Pancreas (tissue), 10 donors: ENCODE data around the gene KCNE5. TPM values are rescaled to one million over a fixed set of nuclear protein-coding genes. Genes with fewer than 3 reads are reported as not detected.
"Not testable (repeated sequence)": the region's sequence is repeated elsewhere in the genome, so short reads cannot be mapped to it uniquely, and the experiment has no call there.

Source experiments
- ATAC-seq, 4 donors: fragments of 200-7000 bp; cut with Tn5 transposase; one replicate each; pipeline versions ENCODE4 v1.8.0 to v1.9.1; 2020; ENCODE audit warnings: mild to moderate bottlenecking in 4 of 4, moderate library complexity in 4 of 4
- DNase-seq, 6 donors: peaks; one replicate each; pipeline ENCODE4 v3.0.0-alpha.2; 2020
- FAIRE-seq: peaks from 2 replicates; lab custom pipeline; 2012; peaks lifted over from hg19 to GRCh38; lab: Jason Lieb, UNC
- H3K27ac ChIP-seq, 4 donors: fragments of 200-600 bp; sonication (generic); 1 replicate in 3 of 4; 2 replicates in 1 of 4; pipeline versions ENCODE4 v1.5.0 to v1.8.0; 2020
- H3K27me3 ChIP-seq, 4 donors: fragments of 200-600 bp; one replicate each; pipeline ENCODE4 v1.8.0; 2021
- H3K36me3 ChIP-seq, 3 donors: fragments of 200-600 bp; sonication (generic) in 1 of 3; one replicate each; pipeline versions ENCODE4 v1.5.0 to v1.8.0; 2020 to 2021
- H3K4me1 ChIP-seq, 3 donors: fragments of 200-600 bp; one replicate each; pipeline ENCODE4 v1.8.0; 2021
- H3K4me3 ChIP-seq, 4 donors: fragments of 200-600 bp; sonication (generic) in 2 of 4; one replicate each; pipeline versions ENCODE4 v1.5.0 to v1.8.0; 2020 to 2021
- H3K9me3 ChIP-seq, 4 donors: fragments of 200-600 bp; one replicate each; pipeline ENCODE4 v1.8.0; 2021
- CTCF ChIP-seq, 4 donors: fragments of 200-600 bp; sonication (generic) in 3 of 4; IDR thresholded peaks; one replicate each; pipeline versions ENCODE4 v1.5.0 to v1.8.0; 2021; ENCODE audit warnings: antibody characterized with exemption in 4 of 4
- WGBS, 2 donors: extraction: QIAGEN DNeasy Blood & Tissue Kit; methylation state at CpG; one replicate each; pipeline ENCODE4 v1.1.7; 2013; 5-methylcytosine and 5-hydroxymethylcytosine counted together
- intact Hi-C, 3 donors: fragments of 100-400 bp; cut with DNase I; formaldehyde crosslinking; loops; one replicate each; pipeline versions ENCODE4 v1.11.1 to v1.14.2; 2022
- polyA plus RNA-seq, 2 donors: library from polyadenylated mRNA; stranded (reverse); fragments of 200-250 nt; gene quantifications; one replicate each; pipeline ENCODE4 v1.2.3, GENCODE V29; 2013
- total RNA-seq, 6 donors: library from RNA; stranded (reverse); fragmentation: NEBNext Ultra II Directional in 4 of 6; extraction: Animal tissue kit (Norgen Biotek cat#: 25700) in 4 of 6; gene quantifications; one replicate each; pipeline versions ENCODE4 v1.2.1 to v1.2.4, GENCODE V29; 2021 to 2023
- donor health status: healthy with polysubstance abuse.
- donor health status: DM: no; HTN: no; CAD: no; lungs with moderate emphysema.
- donor health status: DM: no; HTN: no; CAD: no.
- donor health status: control.
- donor health status: control.
- donor health status: Bipolar disorder and iron deficiency.
- donor health status: DM: yes; HTN: yes; CAD: no.
- donor health status: DM: no; HTN: no; CAD: no.
- donor health status: DM: no; HTN: no; CAD: no.
- donor health status: DM: yes; HTN: yes; CAD: no.

KCNE5 gene
- total and polyA plus RNA-seq, 8 donors = 0.12 TPM; not detected in 7

GRCh38 chrX:109585488-109585887, 39.5 kb downstream of the KCNE5 start:
- intact Hi-C loops = no loop called here

GRCh38 chrX:109578916-109579315, 46.1 kb downstream of the KCNE5 start:
- TF ChIP-seq CTCF (IDR thresholded peaks at IDR 0.05) = no peak
- H3K4me1 ChIP-seq = no peaks in the 10 kb centered on the region
- ATAC-seq (no peak), FAIRE-seq (no peak), DNase-seq (no peak)
- H3K4me3 ChIP-seq = no peak overlapping the region
- no peaks in the 10 kb centered on the region for H3K36me3 ChIP-seq
- WGBS, 2 donors = 62 to 76% methylated on average over 1 of the region's 1 CpG
- intact Hi-C loops = no loop called here
- no peak overlapping the region for H3K27ac ChIP-seq
- peaks cover 0 to 31% (median 0%) of the 10 kb centered on the region in 4 donors for H3K27me3 ChIP-seq
- no peaks in the 10 kb centered on the region for H3K9me3 ChIP-seq

More at GRCh38 chrX:109585488-109585887, 39.5 kb downstream of the KCNE5 start:
- ATAC-seq (no peak), DNase-seq (no peak), FAIRE-seq (no peak)
- Histone ChIP-seq H3K4me3 (no peak overlapping the region), H3K27me3 (peaks cover 0 to 22% (median 0%) of the 10 kb centered on the region in 4 donors), H3K36me3 (no peaks in the 10 kb centered on the region), H3K27ac (no peak overlapping the region), H3K9me3 (no peaks in the 10 kb centered on the region), H3K4me1 (no peaks in the 10 kb centered on the region)
- no peak for TF ChIP-seq CTCF (IDR thresholded peaks at IDR 0.05)
- WGBS, 2 donors = 69 to 85% methylated on average over 7 of the region's 7 CpGs

GRCh38 chrX:109577055-109577454, 47.9 kb downstream of the KCNE5 start:
- 59 to 64% methylated on average over 2 of the region's 2 CpGs for WGBS, 2 donors
- Histone ChIP-seq H3K36me3 (no peaks in the 10 kb centered on the region), H3K27me3 (peaks cover 0 to 21% (median 0%) of the 10 kb centered on the region in 4 donors), H3K4me1 (no peaks in the 10 kb centered on the region), H3K4me3 (no peak overlapping the region), H3K27ac (no peak overlapping the region), H3K9me3 (no peaks in the 10 kb centered on the region)
- intact Hi-C loops = no loop called here
- TF ChIP-seq CTCF (IDR thresholded peaks at IDR 0.05) = no peak
- no peak for DNase-seq
- FAIRE-seq = no peak
- ATAC-seq = no peak

- H3K4me3 ChIP-seq, ATAC-seq, H3K27ac ChIP-seq, intact Hi-C loops, H3K9me3 ChIP-seq, DNase-seq, H3K36me3 ChIP-seq, H3K4me1 ChIP-seq, FAIRE-seq: not testable (repeated sequence)
- peaks cover 0 to 12% (median 0%) of the 10 kb centered on the region in 4 donors for H3K27me3 ChIP-seq
- WGBS, 2 donors = 76 to 94% methylated on average over 4 of the region's 4 CpGs
Observed at GRCh38 chrX:109576083-109576482, 48.9 kb downstream of the KCNE5 start.

Other genes with a start within 250 kb of the KCNE5 start
- gene GUCY2F, start 143.1 kb downstream of the KCNE5 start, total RNA-seq = not detected
- gene GUCY2F, start 143.1 kb downstream of the KCNE5 start, polyA plus RNA-seq = not detected
- gene NXT2, start 88.3 kb downstream of the KCNE5 start, total RNA-seq = 1 to 10 TPM; 2.8 to 5.8 (median 4.4) TPM
- 1 to 10 TPM; 1.9 to 3.2 TPM for gene NXT2, start 88.3 kb downstream of the KCNE5 start, polyA plus RNA-seq
- gene ACSL4, start 108.1 kb upstream of the KCNE5 start, total RNA-seq = 10 to 100 TPM in 3 of 6 donors, 1 to 10 TPM in 3; 8.2 to 23.7 (median 11.3) TPM
- 1 to 10 TPM; 4.0 to 8.4 TPM for gene ACSL4, start 108.1 kb upstream of the KCNE5 start, polyA plus RNA-seq